Gastrocnemius medialis (tissue), 4 donors: ENCODE data around the gene SCAMP1. TPM values are rescaled to one million over a fixed set of nuclear protein-coding genes. Genes with fewer than 3 reads are reported as not detected.

Experiments
- ATAC-seq, 2 donors: fragments of 150-250 bp; one replicate each; pipeline ENCODE4 v1.9.1; 2016
- DNase-seq, 2 donors: peaks; one replicate each; pipeline ENCODE4 v3.0.0-alpha.2; 2019
- H3K27ac ChIP-seq, 4 donors: fragments of 200-600 bp; sonication (generic); 1 replicate in 1 of 4; 2 replicates in 3 of 4; pipeline ENCODE4 v1.5.1; 2016 to 2018; ENCODE audit warnings: mild to moderate bottlenecking in 2 of 4, moderate library complexity in 1 of 4
- H3K27me3 ChIP-seq, 3 donors: fragments of 200-600 bp; sonication (generic) in 2 of 3; 1 replicate in 1 of 3; 2 replicates in 2 of 3; pipeline versions ENCODE4 v1.5.1 to v1.6.0; 2016 to 2019; ENCODE audit warnings: mild to moderate bottlenecking in 1 of 3, moderate library complexity in 1 of 3
- H3K36me3 ChIP-seq, 2 donors: fragments of 200-600 bp; sonication (generic) in 1 of 2; one replicate each; pipeline ENCODE4 v1.5.1; 2017 to 2018
- H3K4me1 ChIP-seq, 2 donors: fragments of 200-600 bp; sonication (generic) in 1 of 2; one replicate each; pipeline ENCODE4 v1.5.1; 2016 to 2017; ENCODE audit warnings: mild to moderate bottlenecking in 2 of 2
- H3K4me3 ChIP-seq, 4 donors: fragments of 200-600 bp; sonication (generic) in 3 of 4; 1 replicate in 1 of 4; 2 replicates in 3 of 4; pipeline ENCODE4 v1.5.1; 2016 to 2019; ENCODE audit warnings: mild to moderate bottlenecking in 2 of 4
- H3K9me3 ChIP-seq, 3 donors: fragments of 200-600 bp; sonication (generic) in 2 of 3; 1 replicate in 1 of 3; 2 replicates in 2 of 3; pipeline ENCODE4 v1.5.1; 2016 to 2019
- POLR2A ChIP-seq, 2 donors: fragments of 450-650 bp; IDR thresholded peaks; one replicate each; pipeline ENCODE4 v1.6.1; 2017; ENCODE audit warnings: antibody characterized with exemption in 2 of 2, mild to moderate bottlenecking in 2 of 2, moderate library complexity in 2 of 2
- in situ Hi-C, 4 donors: fragments of 200-750 bp; cut with MboI; loops; one replicate each; pipeline versions ENCODE4 v1.15.0 to v1.8.0; 2017; ENCODE audit warnings: low sequenced_read_pairs in 4 of 4
- intact Hi-C: fragments of 100-400 bp; cut with DNase I; formaldehyde crosslinking; loops from one replicate; pipeline ENCODE4 v1.15.1; 2023; ENCODE audit warnings: low total_unique reads
- total RNA-seq, 4 donors: library from RNA; depleted of rRNA; stranded (reverse); fragments of >200 nt; gene quantifications; one replicate each; pipeline versions ENCODE4 v1.1.0 to v1.2.3, GENCODE V29; 2016
- TF ChIP-seq, protein P1 (sequence below), 5 experiments: fragments of 450-650 bp in 3 of 5; fragments of 200-600 bp in 2 of 5; sonication (generic) in 2 of 5; IDR thresholded peaks in 4 of 5; conservative IDR thresholded peaks in 1 of 5; 1 replicate in 4 of 5; 2 replicates in 1 of 5; pipeline ENCODE4 v1.5.1; 2016 to 2019; ENCODE audit warnings: antibody characterized with exemption in 5 of 5, mild to moderate bottlenecking in 3 of 5, moderate library complexity in 3 of 5

SCAMP1 gene
- total RNA-seq, 4 donors from 2014 or later = 17.5 to 35.2 (median 22.0) TPM

DNA sequence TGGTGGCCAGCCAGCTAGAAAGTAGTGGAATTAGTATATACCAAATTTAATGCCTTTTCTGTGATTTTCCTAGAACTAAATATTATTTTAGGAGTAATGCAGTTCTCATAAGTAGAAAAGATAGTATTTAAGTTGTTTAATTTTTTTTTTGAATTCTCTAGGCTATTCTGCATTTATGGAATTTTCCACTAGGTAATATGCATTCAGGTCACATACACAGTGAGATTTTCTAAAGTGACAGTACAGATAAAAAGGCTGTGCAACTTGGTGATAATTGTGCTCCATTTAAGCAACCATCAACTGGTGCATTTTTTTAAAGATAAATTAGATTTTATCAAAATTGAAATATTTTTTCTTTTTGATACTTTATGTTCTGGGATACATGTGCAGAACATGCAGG is 111.5 kb downstream of the SCAMP1 start:
- no peaks in the 10 kb centered on the region for H3K9me3 ChIP-seq
- no peaks in the 10 kb centered on the region for H3K27me3 ChIP-seq
- DNase-seq = no peak
- no peak for ATAC-seq
- no peak for TF ChIP-seq POLR2A (IDR thresholded peaks at IDR 0.05)
- TF ChIP-seq, protein P1, sequence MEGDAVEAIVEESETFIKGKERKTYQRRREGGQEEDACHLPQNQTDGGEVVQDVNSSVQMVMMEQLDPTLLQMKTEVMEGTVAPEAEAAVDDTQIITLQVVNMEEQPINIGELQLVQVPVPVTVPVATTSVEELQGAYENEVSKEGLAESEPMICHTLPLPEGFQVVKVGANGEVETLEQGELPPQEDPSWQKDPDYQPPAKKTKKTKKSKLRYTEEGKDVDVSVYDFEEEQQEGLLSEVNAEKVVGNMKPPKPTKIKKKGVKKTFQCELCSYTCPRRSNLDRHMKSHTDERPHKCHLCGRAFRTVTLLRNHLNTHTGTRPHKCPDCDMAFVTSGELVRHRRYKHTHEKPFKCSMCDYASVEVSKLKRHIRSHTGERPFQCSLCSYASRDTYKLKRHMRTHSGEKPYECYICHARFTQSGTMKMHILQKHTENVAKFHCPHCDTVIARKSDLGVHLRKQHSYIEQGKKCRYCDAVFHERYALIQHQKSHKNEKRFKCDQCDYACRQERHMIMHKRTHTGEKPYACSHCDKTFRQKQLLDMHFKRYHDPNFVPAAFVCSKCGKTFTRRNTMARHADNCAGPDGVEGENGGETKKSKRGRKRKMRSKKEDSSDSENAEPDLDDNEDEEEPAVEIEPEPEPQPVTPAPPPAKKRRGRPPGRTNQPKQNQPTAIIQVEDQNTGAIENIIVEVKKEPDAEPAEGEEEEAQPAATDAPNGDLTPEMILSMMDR (IDR thresholded peaks at IDR 0.05 in 4 of 5, conservative IDR thresholded peaks at IDR 0.05 in 1 of 5) = no peak
- H3K36me3 ChIP-seq = no peaks in the 10 kb centered on the region
- H3K4me1 ChIP-seq = no peaks in the 10 kb centered on the region
- no peak overlapping the region for H3K27ac ChIP-seq
- H3K4me3 ChIP-seq = no peak overlapping the region
- in situ Hi-C loops (no loop called here), intact Hi-C loops (no loop called here)

GRCh38 chr5:78472469-78473106 is 112.2 kb downstream of the SCAMP1 start:
- ATAC-seq (no peak), DNase-seq (no peak)
- no peaks in the 10 kb centered on the region for H3K36me3 ChIP-seq
- no peaks in the 10 kb centered on the region for H3K27me3 ChIP-seq
- no peak overlapping the region for H3K27ac ChIP-seq
- TF ChIP-seq, protein P1 (IDR thresholded peaks at IDR 0.05 in 4 of 5, conservative IDR thresholded peaks at IDR 0.05 in 1 of 5) = no peak
- no peak for TF ChIP-seq POLR2A (IDR thresholded peaks at IDR 0.05)
- H3K9me3 ChIP-seq = no peaks in the 10 kb centered on the region
- no peak overlapping the region for H3K4me3 ChIP-seq
- intact Hi-C loops = no loop called here
- H3K4me1 ChIP-seq = no peaks in the 10 kb centered on the region
- in situ Hi-C loops = no loop called here

DNA sequence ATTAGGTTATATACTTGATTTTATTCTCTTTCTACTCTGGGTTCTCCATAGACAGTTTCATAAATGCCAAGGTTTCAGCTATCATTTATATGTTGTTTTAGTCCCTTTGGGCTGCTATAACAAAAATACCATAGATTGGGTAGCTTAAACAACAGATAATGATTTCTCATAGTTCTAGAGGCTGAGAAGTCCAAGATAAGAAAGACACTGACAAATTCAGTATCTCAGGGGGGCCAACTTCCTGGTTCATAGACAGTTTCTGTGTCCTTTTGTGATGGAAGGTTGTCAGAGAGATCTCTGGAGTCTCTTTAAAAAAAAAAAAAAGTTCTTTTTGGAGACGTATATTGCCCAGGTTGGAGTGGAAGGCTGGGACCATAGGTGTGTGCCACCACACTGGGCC is 113.3 kb downstream of the SCAMP1 start:
- H3K9me3 ChIP-seq = no peaks in the 10 kb centered on the region
- in situ Hi-C loops (no loop called here), intact Hi-C loops (no loop called here)
- no peak for TF ChIP-seq POLR2A (IDR thresholded peaks at IDR 0.05)
- TF ChIP-seq, protein P1 (IDR thresholded peaks at IDR 0.05 in 4 of 5, conservative IDR thresholded peaks at IDR 0.05 in 1 of 5) = no peak
- H3K36me3 ChIP-seq = no peaks in the 10 kb centered on the region
- H3K4me3 ChIP-seq = no peak overlapping the region
- no peaks in the 10 kb centered on the region for H3K4me1 ChIP-seq
- no peaks in the 10 kb centered on the region for H3K27me3 ChIP-seq
- no peak for ATAC-seq
- no peak overlapping the region for H3K27ac ChIP-seq
- no peak for DNase-seq

GRCh38 chr5:78475370-78475769 is 115.0 kb downstream of the SCAMP1 start:
- Histone ChIP-seq H3K36me3 (no peaks in the 10 kb centered on the region), H3K27me3 (no peaks in the 10 kb centered on the region), H3K27ac (no peak overlapping the region), H3K9me3 (no peaks in the 10 kb centered on the region), H3K4me3 (no peak overlapping the region), H3K4me1 (no peaks in the 10 kb centered on the region)
- in situ Hi-C loops = loop anchor here in 1 of 4 donors (25.0 kb wide), 1 partner anchor 487 kb away; no protein-coding TSS in a partner anchor
- intact Hi-C loops = no loop called here
- DNase-seq = no peak
- ATAC-seq = no peak
- TF ChIP-seq, protein P1 (IDR thresholded peaks at IDR 0.05 in 4 of 5, conservative IDR thresholded peaks at IDR 0.05 in 1 of 5) = no peak
- no peak for TF ChIP-seq POLR2A (IDR thresholded peaks at IDR 0.05)

- H3K27ac ChIP-seq = no peak overlapping the region
- intact Hi-C loops = no loop called here
- in situ Hi-C loops = loop anchor here in 1 of 4 donors (25.0 kb wide), 1 partner anchor 486 kb away; no protein-coding TSS in a partner anchor
- DNase-seq = no peak
- no peaks in the 10 kb centered on the region for H3K9me3 ChIP-seq
- ATAC-seq = no peak
- TF ChIP-seq, protein P1 (IDR thresholded peaks at IDR 0.05 in 4 of 5, conservative IDR thresholded peaks at IDR 0.05 in 1 of 5) = no peak
- TF ChIP-seq POLR2A (IDR thresholded peaks at IDR 0.05) = no peak
- no peaks in the 10 kb centered on the region for H3K4me1 ChIP-seq
- no peak overlapping the region for H3K4me3 ChIP-seq
- H3K36me3 ChIP-seq = no peaks in the 10 kb centered on the region
- no peaks in the 10 kb centered on the region for H3K27me3 ChIP-seq
These were observed 116.4 kb downstream of the SCAMP1 start for GRCh38 chr5:78476795-78477194.
